K562 (cell line): ENCODE data around the gene GLIS1. TPM values are rescaled to one million over a fixed set of nuclear protein-coding genes. Genes with fewer than 3 reads are reported as not detected.

ENCODE experiments used
- ATAC-seq: fragments of 200-7000 bp; cut with Tn5 transposase; 3 replicates; pipeline ENCODE4 v1.9.1; 2020; ENCODE audit warnings: moderate library complexity
- BruUV-seq: library from RNA; stranded (reverse); fragments of 400-500 nt; replicated peaks from 2 replicates; lab custom pipeline; 2021; lab: Mats Ljungman, UMichigan
- CTCF ChIA-PET: fragments of 300-600 bp; formaldehyde crosslinking; extraction: SDS; loops from one replicate; lab custom pipeline; 2021; ENCODE audit warnings: low intra/inter-chr PET ratio; lab: Yijun Ruan, JAX
- POLR2A ChIA-PET: fragments of 300-600, 350-650 bp; sonication (Branson Sonifier 250); formaldehyde crosslinking; extraction: SDS; loops from one replicate; lab custom pipeline; 2021; ENCODE audit warnings: antibody characterized with exemption, inconsistent platforms; lab: Yijun Ruan, JAX
- DNase-seq, 4 experiments: peaks; one replicate each; pipeline versions ENCODE4 v3.0.0 to v3.0.0-alpha.2; 2011 to 2018; ENCODE audit warnings: low spot score in 3 of 4, mixed read lengths in 3 of 4; ENCODE audit errors: extremely low read depth in 1 of 4
- FAIRE-seq: peaks from 2 replicates; lab custom pipeline; 2011; peaks lifted over from hg19 to GRCh38; lab: Jason Lieb, UNC
- H2AFZ ChIP-seq: 2 replicates; pipeline ENCODE4 v1.6.0; 2011; ENCODE audit warnings: low read depth, low read length, control low read depth, inconsistent platforms
- H3K27ac ChIP-seq: fragments of 200-600 bp; 3 replicates; pipeline ENCODE4 v1.8.0; 2011; ENCODE audit warnings: low read depth, mild to moderate bottlenecking, control low read depth, inconsistent platforms, low read length, moderate library complexity, mixed read lengths; ENCODE audit errors: extremely low read depth
- H3K27me3 ChIP-seq, 2 experiments: fragments of 300-600 bp in 1 of 2; 2 replicates in 1 of 2; 3 replicates in 1 of 2; pipeline versions ENCODE4 v1.6.0 to v1.8.0; 2011; ENCODE audit warnings: inconsistent platforms in 2 of 2, low read length in 2 of 2, mild to moderate bottlenecking in 1 of 2, mixed read lengths in 1 of 2, moderate library complexity in 1 of 2; ENCODE audit not compliant: control insufficient read depth in 2 of 2, insufficient read depth in 2 of 2
- H3K36me3 ChIP-seq: fragments of 300-600 bp; 3 replicates; pipeline ENCODE4 v1.8.0; 2011; ENCODE audit warnings: mild to moderate bottlenecking, low read length, inconsistent platforms; ENCODE audit not compliant: control insufficient read depth, insufficient read depth
- H3K4me1 ChIP-seq, 2 experiments: fragments of 200-600 bp in 1 of 2; replicated peaks in 1 of 2; 2 replicates in 1 of 2; 3 replicates in 1 of 2; pipeline versions ENCODE4 v1.5.1 to v1.8.0; 2011; ENCODE audit warnings: inconsistent platforms in 2 of 2, low read length in 2 of 2, mild to moderate bottlenecking in 1 of 2, mixed read lengths in 1 of 2, moderate library complexity in 1 of 2; ENCODE audit not compliant: control insufficient read depth in 2 of 2, insufficient read depth in 2 of 2
- H3K4me2 ChIP-seq: 2 replicates; pipeline ENCODE4 v1.6.1; 2011; ENCODE audit warnings: low read length, control low read depth, inconsistent platforms, mixed read lengths; ENCODE audit not compliant: insufficient read depth
- H3K4me3 ChIP-seq: fragments of 200-600 bp; sonication (generic), shearing (Covaris generic); 2 replicates; pipeline ENCODE4 v1.5.1; 2016; ENCODE audit warnings: control low read depth, inconsistent platforms
- H3K79me2 ChIP-seq: fragments of 200-600 bp; 3 replicates; pipeline ENCODE4 v1.8.0; 2011; ENCODE audit warnings: low read length, inconsistent platforms; ENCODE audit not compliant: control insufficient read depth, insufficient read depth
- H3K9ac ChIP-seq, 2 experiments: 2 replicates each; pipeline versions ENCODE4 v1.6.0 to v1.6.1; 2011; ENCODE audit warnings: low read depth in 2 of 2, low read length in 2 of 2, control low read depth in 1 of 2, inconsistent platforms in 1 of 2, mild to moderate bottlenecking in 1 of 2, mixed read lengths in 1 of 2; ENCODE audit not compliant: insufficient read depth in 1 of 2
- H3K9me1 ChIP-seq: one replicate; pipeline ENCODE4 v1.6.0; 2011; ENCODE audit warnings: inconsistent platforms, mild to moderate bottlenecking, low read length, moderate library complexity; ENCODE audit not compliant: control insufficient read depth, insufficient read depth
- H3K9me3 ChIP-seq: replicated peaks from 2 replicates; pipeline ENCODE4 v1.5.1; 2011; ENCODE audit warnings: low read depth, low read length, inconsistent platforms; ENCODE audit not compliant: control insufficient read depth, insufficient read depth
- H4K20me1 ChIP-seq: replicated peaks from 2 replicates; pipeline ENCODE4 v1.6.1; 2011; ENCODE audit warnings: low read length, inconsistent platforms, mixed read lengths; ENCODE audit not compliant: control insufficient read depth, insufficient read depth
- DPF2 ChIP-seq: fragments of 450-650 bp; IDR thresholded peaks from 2 replicates; pipeline ENCODE4 v1.6.1; 2016
- ILF3 ChIP-seq: fragments of 450-650 bp; IDR thresholded peaks from 2 replicates; pipeline ENCODE4 v1.6.1; 2018; ENCODE audit warnings: antibody characterized with exemption, mild to moderate bottlenecking, moderate library complexity, borderline replicate concordance
- RNF2 ChIP-seq: sonication (generic); IDR thresholded peaks from 2 replicates; pipeline ENCODE4 v1.6.1; 2016
- ZFP36 ChIP-seq: fragments of 150-350 bp; IDR thresholded peaks from 2 replicates; pipeline ENCODE4 v1.6.1; 2018; ENCODE audit warnings: low read length, low read depth; ENCODE audit not compliant: partially characterized antibody
- WGBS: fragments of 100-300 bp; shearing (Covaris generic); methylation state at CpG from one replicate; pipeline ENCODE4 v1.1.6; 2016; ENCODE audit warnings: low coverage, mixed read lengths; ENCODE audit not compliant: insufficient coverage; ENCODE audit errors: missing lambda C conversion rate; 5-methylcytosine and 5-hydroxymethylcytosine counted together
- in situ Hi-C: fragments of 300-500 bp; cut with MboI; formaldehyde crosslinking; loops from 4 replicates; pipeline ENCODE4 v1.15.0; 2018; ENCODE audit warnings: inconsistent platforms, mixed read lengths
- intact Hi-C: fragments of 100-400 bp; cut with micrococcal nuclease; formaldehyde crosslinking; loops from 2 replicates; pipeline ENCODE4 v1.14.2; 2022
- polyA plus RNA-seq, 8 experiments: library from polyadenylated mRNA; depleted of rRNA in 4 of 8; stranded (reverse) in 5 of 8; unstranded in 3 of 8; fragments of >200 nt; fragmentation: Nextera tagmentation in 2 of 8; fragmentation: Illumina TruSeq in 1 of 8; extraction: Ambion mirVana in 2 of 8; extraction: Trizol in 1 of 8; gene quantifications; 2 replicates each; pipeline versions ENCODE4 v1.2.1 to v1.2.3, GENCODE V29; 2011 to 2014; ENCODE audit warnings: inconsistent platforms in 1 of 8, missing spikeins in 1 of 8
- total RNA-seq, 7 experiments: library from RNA; depleted of rRNA in 6 of 7; stranded (reverse); fragments of >200 nt in 6 of 7; fragmentation: Illumina TruSeq in 2 of 7; extraction: Trizol in 2 of 7; gene quantifications; 2 replicates each; pipeline versions ENCODE4 v1.2.1 to v1.2.3, GENCODE V29; 2011 to 2021; ENCODE audit warnings: low replicate concordance in 1 of 7
- TF ChIP-seq, protein P1 (sequence below), 2 experiments: fragments of 150-350 bp in 1 of 2; IDR thresholded peaks; 2 replicates each; pipeline ENCODE4 v1.6.1; 2012 to 2016; ENCODE audit warnings: low read depth in 2 of 2, low read length in 2 of 2, mild to moderate bottlenecking in 1 of 2, moderate library complexity in 1 of 2

GLIS1 gene
- total and polyA plus RNA-seq, 9 of the 15 experiments (the other 6 are each of a cell fraction or from before 2014, with no cell fraction given): not detected

DNA sequence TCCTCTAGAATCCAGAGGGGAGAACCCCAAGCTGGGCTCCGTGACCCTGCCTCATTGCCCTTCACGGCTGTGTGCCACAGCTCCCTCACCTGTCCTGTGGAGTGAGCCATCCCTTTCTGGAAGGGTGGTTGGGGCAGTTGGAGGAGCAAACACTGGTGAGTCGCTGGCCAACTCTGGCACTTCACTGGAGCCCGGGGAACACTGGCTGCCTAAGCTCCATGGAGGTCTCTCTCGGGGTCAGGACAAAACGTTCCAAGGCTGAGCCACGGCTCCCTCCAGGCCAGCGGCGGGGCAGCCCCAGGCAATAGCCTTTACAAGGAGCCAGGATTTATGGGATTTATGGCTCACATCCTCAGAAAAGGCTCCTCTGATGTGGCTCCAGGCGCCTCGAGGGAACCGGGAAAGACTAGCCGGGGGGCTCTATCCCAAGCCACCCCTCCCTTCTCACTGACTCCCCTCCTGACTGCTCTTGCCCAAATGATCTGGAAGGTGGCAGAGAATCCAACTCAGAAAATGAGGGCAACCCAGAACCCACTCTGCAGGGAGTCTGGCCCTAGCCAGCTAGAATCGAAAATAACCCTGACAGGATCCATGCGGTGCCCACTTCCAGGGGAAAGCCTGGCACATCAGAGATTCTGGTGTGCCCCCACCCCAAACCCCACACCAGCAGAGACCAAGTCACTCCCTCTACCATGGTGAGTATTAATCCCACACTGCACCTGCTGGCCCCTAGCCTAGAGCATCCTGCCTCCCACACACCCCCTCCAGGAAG is 75.2 kb downstream of the GLIS1 start:
- POLR2A ChIA-PET: interaction anchor here (0.6 to 1.2 kb wide), 2 partner anchors 42 to 56 kb away, joined by 3 read pairs; no protein-coding TSS in a partner anchor
- TF ChIP-seq, protein P1, sequence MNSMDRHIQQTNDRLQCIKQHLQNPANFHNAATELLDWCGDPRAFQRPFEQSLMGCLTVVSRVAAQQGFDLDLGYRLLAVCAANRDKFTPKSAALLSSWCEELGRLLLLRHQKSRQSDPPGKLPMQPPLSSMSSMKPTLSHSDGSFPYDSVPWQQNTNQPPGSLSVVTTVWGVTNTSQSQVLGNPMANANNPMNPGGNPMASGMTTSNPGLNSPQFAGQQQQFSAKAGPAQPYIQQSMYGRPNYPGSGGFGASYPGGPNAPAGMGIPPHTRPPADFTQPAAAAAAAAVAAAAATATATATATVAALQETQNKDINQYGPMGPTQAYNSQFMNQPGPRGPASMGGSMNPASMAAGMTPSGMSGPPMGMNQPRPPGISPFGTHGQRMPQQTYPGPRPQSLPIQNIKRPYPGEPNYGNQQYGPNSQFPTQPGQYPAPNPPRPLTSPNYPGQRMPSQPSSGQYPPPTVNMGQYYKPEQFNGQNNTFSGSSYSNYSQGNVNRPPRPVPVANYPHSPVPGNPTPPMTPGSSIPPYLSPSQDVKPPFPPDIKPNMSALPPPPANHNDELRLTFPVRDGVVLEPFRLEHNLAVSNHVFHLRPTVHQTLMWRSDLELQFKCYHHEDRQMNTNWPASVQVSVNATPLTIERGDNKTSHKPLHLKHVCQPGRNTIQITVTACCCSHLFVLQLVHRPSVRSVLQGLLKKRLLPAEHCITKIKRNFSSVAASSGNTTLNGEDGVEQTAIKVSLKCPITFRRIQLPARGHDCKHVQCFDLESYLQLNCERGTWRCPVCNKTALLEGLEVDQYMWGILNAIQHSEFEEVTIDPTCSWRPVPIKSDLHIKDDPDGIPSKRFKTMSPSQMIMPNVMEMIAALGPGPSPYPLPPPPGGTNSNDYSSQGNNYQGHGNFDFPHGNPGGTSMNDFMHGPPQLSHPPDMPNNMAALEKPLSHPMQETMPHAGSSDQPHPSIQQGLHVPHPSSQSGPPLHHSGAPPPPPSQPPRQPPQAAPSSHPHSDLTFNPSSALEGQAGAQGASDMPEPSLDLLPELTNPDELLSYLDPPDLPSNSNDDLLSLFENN (IDR thresholded peaks at IDR 0.05; ENCODE audit: low read depth in 2 of 2, low read length in 2 of 2): no peak
- TF ChIP-seq DPF2 (no peak), ZFP36 (peak; percentile 78), ILF3 (no peak), RNF2 (no peak)
- TF ChIP-seq, all 486 proteins: peak for 1
- CTCF ChIA-PET: no interaction called here
- Histone ChIP-seq H3K27ac (no peak overlapping the region), H3K9me3 (no peaks in the 10 kb centered on the region), H3K9me1 (no peaks in the 10 kb centered on the region), H3K79me2 (no peaks in the 10 kb centered on the region), H3K4me3 (no peak overlapping the region), H3K27me3 (peaks cover 7 to 47% of the 10 kb centered on the region in 2 experiments; a peak in 3 of 5 replicates), H2AFZ (no peak overlapping the region), H3K36me3 (no peaks in the 10 kb centered on the region), H3K9ac (no peak overlapping the region), H3K4me2 (no peak overlapping the region), H3K4me1 (no peaks in the 10 kb centered on the region), H4K20me1 (peaks cover 5% of the 10 kb centered on the region; the same call in 1 of the 2 replicates)
- in situ Hi-C loops: no loop called here
- BruUV-seq: no TSS peak
- intact Hi-C loops: no loop called here
- no peak for ATAC-seq
- FAIRE-seq: no peak
- DNase-seq: no peak
- 2% methylated on average over 15 of the region's 15 CpGs for WGBS
